ENCODE data around the gene NEDD9. TPM values are rescaled to one million over a fixed set of nuclear protein-coding genes. Genes with fewer than 3 reads are reported as not detected.

The NEDD9 gene
- total and polyA plus RNA-seq, 2 of the 13 experiments (the other 11 are each of a cell fraction or from before 2014, with no cell fraction given) = 27.1 to 389 TPM

DNA sequence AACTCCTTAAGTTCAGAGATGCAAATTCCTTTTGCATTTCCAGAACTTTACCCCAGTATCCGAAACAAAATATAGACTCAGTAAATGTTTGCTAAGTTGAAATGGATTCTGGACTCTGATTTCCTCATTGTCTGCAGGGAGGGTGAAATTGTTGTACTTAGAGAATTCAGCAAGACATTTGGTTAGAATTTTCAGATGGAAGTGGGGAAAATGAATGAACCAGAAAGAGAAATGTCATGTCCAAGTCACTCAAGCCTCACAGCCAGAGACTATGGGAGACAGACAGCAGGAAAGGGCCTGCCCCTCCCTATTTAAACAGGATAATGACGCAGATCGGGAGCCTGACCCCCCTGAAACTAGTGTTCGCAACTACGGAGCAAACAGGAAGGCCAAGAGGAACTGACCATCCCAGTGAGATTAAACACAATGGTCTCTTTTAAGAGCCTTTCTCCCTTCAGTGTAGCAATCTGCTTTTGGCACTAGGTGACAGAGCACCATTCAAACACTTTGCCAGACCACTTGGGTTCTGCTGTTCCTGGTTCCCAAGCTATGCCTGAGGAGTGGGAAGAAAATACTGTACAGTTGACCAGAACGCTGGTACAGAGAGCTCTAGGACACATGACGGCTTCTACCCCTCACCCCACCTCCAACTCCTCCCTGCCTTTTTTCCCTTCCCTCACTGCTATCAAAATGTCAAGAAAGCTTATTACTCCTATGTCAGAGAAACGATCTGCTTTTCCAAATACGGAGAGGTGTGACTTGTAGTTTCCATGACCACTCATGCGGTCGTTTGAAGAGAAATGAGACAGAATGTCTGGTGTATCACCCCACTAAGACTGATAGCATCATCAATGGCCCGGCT, 13.7 kb downstream of the NEDD9 start (continued):
- TF ChIP-seq ZNF142 (CRISPR knock-in tag; IDR thresholded peaks at IDR 0.05) (no peak), ZNF782 (CRISPR knock-in tag; IDR thresholded peaks at IDR 0.05; ENCODE audit: borderline replicate concordance) (no peak), ZNF644 (CRISPR knock-in tag; IDR thresholded peaks at IDR 0.05; ENCODE audit: low read depth) (peak; percentile 93), ZHX2 (IDR thresholded peaks at IDR 0.05; ENCODE audit: low read depth) (peak; percentile 66; the same call in 1 of the 2 replicates), ZHX2 (CRISPR knock-in tag; IDR thresholded peaks at IDR 0.05; ENCODE audit: borderline replicate concordance) (no peak), ZNF253 (CRISPR knock-in tag; IDR thresholded peaks at IDR 0.05; ENCODE audit: borderline replicate concordance) (no peak), ZNF121 (CRISPR knock-in tag; IDR thresholded peaks at IDR 0.05) (peak; percentile 93), MNT (IDR thresholded peaks at IDR 0.05) (no peak), MTA3 (CRISPR knock-in tag; IDR thresholded peaks at IDR 0.05) (no peak), PRPF4 (IDR thresholded peaks at IDR 0.05; ENCODE audit: low read depth, low read length, poor library complexity, severe bottlenecking) (no peak), ZNF629 (CRISPR knock-in tag; conservative IDR thresholded peaks at IDR 0.05) (0 out of 2 replicates have a peak, but pooled peaks have one; percentile 11)
- TF ChIP-seq, protein P1, sequence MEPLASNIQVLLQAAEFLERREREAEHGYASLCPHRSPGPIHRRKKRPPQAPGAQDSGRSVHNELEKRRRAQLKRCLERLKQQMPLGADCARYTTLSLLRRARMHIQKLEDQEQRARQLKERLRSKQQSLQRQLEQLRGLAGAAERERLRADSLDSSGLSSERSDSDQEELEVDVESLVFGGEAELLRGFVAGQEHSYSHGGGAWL (CRISPR knock-in tag; IDR thresholded peaks at IDR 0.05) = 0 out of 2 replicates have a peak, but pooled peaks have one; percentile 52

Measured in HepG2 (cell line).